NOMO-1 treated with DMSO at 0.1 percent for 48 hours (cell line): Measurements from ENCODE around the gene TRHDE.

Experiments
- DNase-seq: peaks from one replicate; lab custom pipeline; 2025; ENCODE audit not compliant: unreplicated experiment; lab: John Stamatoyannopoulos, UW

Gene TRHDE

DNA sequence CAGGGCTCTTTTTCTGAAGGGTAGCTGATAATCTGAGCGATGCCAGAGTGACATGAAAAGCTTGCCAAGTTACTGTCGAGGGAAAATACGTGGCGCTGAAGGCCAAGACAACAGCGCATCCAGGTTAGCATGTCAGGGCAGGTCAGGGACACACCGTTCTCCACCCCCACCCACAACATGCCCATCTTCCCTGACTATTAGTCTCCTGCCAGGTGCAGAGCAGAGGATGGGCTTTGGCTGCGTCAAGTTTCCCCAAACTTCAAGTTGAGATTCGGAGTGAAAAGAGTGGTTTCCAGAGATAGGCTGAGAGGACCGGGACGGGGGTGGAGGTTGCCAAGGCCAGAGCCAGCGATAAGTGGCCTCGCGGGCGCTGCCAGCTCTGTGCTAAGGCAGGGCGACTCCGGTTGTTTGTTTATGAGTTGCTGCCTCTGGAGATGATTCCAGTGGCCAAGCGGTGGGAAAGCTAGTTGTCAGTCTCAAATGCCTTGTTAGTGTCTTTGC is 1.7 kb downstream of the TRHDE start:
- DNase-seq, result no peak

DNA sequence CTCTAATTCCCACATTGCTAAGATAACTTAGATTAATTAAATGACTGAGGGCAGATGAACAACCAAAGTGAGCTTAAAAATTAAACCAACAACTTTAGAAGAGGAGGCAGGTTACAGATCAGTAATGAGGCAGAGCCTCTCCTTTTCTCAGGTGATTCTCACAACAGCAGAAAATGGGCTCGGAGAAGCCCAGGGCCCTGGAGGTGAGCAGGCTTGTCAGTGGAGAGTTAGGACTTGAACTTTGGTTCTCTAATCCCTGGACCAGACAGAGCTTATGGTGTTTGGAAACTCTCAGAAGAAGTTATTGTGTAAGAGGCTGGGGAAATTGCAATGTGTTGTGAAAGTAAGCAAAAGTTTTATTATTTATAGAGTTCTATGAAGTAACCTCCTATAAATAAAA is 2.8 kb downstream of the TRHDE start:
- DNase-seq, result peak; percentile 83

DNA sequence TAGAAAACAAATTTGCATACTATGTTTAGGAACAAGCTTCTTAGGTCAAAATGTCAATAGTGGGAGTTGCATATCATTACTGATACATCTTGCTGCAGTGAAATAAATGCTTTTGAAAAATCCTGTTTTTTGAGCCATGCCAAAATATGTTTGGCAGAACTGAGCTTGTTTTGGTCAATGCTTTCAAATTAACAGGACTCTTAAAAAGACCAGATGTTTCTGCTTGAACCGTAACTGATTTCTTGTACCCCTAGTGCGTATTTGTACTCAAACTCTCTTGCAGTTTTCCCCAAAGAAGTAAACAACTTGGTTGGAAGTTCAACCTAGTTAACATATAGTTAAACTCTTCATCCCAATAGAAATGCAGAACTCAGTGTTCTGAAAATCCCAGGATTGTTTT is 3.4 kb downstream of the TRHDE start:
- DNase-seq, result no peak

DNA sequence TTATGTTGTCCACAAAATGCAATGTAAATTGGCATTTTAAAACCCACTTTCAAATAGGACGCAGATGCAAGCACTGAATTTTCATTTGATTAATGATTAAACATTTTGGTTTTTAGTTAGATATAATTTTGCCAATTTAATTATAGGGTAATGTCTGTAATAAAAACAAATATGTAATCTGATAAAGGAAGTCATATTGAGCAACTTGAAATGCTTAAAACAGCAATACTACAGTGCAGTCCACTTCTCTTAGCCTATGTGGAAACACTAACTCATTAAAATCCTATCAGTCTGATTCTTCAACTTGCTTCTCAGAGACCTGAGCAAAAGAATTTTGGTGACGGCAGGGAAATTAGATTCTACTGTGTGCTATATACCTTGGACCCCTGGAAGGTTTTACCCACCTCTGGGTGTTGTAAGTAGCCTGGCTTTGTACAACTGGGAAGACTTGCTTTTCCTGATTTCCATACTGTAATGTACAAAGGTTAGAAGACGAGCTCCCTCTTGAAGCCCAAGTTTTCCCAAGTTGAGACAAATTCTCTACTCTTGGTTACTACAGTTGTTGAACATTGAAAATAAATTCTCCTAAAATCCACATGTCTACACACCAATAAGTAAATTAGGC is 4.1 kb downstream of the TRHDE start:
- peak; percentile 41 for DNase-seq

DNA sequence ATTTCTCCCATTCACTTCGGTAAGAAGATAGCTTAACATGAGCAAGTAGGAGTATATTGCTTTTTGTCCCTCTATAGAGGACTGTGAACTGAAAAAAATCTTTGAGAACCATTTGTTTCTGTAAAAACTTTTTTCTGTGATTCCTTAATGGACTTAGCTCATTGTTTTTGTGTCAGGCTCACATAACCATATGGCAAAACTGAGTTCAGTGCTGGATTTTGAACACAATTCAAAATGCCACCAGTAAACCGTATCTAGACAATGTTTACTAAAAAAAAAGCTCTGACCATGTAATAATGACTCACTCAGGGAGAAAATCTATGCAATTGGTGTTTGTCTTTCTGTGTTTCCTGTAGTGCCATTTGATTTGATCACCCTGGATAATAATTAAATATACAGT is 5.2 kb downstream of the TRHDE start:
- DNase-seq, result no peak

DNA sequence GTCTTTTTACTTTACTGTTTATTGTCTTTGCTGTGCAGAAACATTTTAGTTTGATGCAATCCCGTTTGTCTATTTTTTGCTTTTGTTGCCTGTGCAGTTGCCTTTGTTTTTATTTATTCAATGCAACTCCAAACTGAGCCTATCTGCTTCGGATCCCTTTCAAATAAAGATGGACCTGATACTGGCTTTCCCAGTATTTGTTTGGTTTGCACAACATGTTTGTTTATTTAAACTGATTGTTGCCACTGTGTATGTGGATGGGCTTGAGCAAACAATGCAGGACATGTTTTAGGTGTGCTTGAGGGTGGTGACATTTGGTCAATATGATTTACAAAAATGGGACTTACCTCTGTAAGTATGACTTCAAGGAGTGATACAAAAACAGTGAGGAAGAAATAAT is 6.7 kb downstream of the TRHDE start:
- no peak for DNase-seq

DNA sequence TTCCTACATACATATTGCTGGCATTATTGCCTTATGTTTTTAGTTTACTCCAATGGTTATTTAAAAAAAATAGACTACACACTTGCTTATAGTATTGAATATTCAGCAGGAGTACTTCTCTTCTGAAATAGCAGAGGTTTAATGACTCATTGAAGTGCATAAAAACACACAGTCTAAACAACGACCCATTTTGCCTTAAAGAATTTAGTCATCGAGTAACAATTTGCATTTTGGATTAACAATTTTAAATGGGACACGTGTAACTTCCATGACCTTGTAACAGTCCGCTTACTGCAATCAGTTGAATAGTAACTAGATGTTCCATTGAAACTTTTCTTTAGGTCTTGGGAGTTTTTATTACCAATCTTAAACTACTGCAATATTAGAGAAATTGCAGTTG is 9.0 kb downstream of the TRHDE start:
- no peak for DNase-seq

DNA sequence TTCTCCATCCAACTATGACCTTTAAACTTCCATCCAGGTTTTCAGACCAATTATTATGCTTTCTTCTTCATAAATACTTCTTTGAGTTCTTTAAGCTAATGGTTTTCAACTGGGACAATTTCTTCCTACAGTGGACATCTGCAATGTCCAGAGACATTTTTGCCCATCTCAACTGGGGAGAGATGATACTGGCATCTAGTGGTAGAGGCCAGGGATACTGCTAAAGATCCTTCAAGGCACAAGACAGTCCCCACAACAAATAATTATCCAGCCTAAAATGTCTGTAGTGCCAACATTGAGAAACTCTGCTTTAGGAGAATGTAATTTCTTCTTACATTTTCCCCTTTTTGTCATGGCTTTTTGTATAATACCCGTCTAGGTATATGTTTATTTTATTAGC is 10.6 kb downstream of the TRHDE start:
- DNase-seq, result no peak

DNA sequence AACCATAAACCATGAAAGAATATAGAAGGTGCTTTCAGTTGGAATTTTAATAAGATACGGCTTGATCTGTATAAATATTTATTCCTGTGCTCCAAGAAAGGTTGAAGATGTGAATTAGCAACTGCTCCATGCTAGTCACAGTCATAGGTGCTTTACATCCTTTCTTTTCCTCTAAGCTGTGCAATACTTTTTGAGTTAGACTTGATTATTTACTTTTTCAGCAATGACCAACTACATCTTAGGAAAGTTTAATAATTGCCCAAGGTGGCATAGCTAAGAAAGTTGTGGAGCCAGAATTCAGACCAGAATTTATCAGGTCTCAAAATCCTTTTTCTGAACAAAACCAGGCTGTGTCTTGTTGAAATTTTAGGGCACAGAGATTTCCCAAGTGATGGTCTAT is 13.7 kb downstream of the TRHDE start:
- DNase-seq, result no peak

DNA sequence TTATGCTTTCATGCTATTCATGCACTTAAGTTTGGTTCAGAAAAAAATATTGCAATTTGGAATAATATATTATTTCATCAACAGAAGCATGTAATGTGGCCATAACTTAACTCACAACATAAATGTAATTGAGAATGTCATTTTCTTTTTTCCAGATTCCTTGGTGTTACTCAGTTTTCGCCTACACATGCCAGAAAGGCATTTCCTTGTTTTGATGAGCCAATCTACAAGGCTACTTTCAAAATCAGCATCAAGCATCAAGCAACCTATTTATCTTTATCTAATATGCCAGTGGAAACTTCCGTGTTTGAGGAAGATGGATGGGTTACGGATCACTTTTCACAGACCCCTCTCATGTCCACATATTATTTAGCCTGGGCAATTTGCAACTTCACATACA is 14.4 kb downstream of the TRHDE start:
- DNase-seq, result no peak

DNA sequence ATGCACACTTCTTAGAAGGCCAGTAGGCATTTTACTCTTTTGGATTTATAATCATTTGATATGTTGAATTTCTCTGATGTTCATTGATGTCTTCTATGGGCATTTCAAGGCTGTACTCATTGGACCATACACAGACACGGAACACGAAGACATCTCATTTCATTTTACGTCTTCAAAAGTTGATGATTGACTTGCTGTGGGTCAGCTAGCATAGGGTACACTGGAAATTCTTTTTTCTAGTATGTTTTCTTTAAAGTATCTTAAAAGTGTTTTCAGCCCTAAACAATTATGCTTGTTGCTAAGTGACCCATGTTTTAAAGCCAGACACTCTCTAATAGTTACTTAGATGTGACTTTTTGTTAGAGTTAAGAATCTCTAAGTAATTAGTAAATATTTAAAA is 16.3 kb downstream of the TRHDE start:
- DNase-seq, result no peak

DNA sequence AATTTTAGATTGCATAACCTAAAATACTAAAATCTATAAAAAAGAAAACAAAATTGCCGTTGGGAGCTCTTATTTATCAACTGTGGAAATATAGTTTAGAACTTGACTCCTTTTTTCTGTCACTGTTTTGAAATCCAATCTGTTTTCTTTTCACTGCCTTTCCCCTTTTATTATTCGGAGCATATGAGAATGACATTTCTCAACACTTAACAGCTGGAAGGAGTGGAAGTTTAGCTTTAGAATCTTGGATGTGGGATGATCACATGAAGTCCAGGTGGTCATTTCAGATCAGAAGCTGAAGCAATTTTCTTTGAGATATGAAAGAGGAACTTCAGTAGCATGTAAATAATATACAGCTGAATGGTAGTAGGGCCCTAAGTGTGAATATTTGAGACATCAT is 16.7 kb downstream of the TRHDE start:
- DNase-seq, result no peak

DNA sequence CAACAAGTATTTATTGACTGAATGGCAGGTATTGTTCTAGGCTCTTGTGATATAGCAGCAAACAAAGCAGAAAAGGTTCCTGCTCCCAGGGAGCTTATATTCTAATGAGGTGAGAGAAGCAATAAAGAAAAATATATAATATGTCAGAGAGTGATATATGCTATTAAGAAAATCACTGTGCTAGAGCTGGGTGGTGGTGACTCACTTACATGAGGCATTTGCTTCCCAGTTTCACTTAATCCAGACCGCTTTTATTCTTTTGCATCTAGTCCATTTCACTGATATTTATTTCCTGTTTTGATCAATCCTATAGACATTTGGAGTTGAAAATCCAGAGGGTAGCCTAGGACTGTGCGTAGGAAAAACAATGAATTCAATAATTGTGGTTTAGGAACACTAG is 17.5 kb downstream of the TRHDE start:
- no peak for DNase-seq

DNA sequence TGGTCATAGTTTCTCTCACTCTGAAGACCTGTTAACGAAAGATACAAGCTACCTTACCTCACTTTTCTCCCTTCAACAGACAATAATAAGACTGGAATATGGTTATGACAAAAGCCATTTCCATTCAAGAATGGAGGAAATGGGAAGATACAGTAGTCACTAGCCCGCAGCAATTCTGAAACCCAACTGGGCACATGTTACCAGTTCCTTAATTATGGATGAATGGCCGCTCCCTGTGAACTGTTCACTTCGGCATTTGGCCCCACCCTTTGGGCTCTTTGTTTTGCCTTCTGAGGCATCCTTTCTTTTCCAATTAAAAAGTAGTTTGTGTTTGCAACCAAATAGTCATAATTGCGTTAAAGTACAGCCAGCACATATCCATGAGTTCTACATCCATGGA is 19.0 kb downstream of the TRHDE start:
- DNase-seq, result no peak

DNA sequence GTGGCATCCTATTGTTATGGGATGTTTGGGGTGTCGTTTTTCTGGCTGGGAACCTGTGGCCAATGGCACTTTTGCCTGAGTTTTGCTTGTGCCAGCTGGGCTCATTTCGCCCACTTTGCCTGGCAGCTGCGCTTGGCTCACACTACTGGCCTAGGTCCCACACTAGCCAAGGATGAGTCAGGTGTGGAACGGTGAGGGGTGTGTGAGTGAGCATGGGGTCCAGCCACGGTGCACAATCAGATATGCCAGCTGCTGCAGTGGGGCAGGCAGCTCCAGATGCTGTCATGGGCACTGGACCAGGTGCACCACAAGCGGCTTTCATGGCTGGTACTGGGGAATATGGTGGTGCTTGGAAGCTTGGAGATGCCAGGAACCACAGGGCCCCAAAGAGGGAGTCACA is 21.5 kb downstream of the TRHDE start:
- DNase-seq, result no peak

DNA sequence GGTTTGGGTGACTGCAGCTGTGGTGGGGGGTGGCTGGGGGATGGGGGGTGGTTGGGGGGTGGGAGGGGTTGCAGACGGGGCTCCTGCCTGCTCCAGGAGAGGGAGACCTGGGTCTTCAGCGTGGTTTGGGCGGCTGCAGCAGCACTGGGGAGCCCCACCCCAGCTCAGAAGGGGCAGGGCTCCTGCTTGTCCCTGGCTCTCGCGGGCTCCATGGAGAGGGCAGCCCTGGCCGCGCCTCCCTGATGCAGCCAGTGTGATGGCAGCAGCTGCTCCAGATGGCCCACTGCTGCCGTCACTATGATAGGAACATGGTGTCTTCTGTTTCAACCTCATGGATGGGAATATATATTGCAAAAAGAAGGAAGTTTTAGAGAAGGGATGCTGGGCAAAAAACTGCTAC is 22.9 kb downstream of the TRHDE start:
- DNase-seq, result no peak

DNA sequence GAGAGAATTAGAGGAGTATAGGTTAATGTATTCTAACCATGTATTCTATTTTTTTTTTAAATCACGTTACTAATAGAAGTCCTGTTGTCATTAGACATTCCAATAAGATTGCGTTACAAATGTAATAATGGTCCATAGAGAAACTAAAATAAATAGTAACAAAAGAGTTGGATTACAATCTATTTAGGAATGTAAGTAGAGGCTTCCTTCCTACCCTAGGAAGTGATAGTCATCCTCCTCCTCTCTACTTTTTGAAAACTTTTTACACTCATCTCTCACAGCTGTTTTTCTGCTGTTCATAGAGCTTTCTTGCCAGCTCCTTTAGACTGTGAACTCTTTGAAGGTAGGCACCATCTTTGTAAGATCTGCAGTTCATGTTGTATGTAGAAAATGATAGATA is 23.6 kb downstream of the TRHDE start:
- DNase-seq, result no peak

DNA sequence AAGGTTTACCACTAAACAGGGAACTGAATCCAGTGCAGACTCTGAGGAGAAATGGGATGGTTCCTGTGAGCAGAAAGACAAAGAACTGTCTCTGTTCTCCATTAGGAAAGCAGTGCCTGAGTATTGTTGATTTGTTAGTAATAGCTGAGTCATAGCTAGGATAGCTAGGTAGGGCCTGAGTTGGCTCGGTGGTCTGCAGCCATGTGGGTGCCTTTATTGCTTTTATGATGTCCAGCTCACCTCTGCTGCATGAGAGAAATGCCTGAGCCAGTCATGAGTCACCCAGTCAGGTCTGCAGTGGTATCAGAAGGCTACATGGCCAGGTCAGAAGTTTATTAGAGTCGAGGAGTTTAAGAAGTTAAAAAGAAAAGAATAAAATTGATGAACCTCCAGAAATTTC is 24.2 kb downstream of the TRHDE start:
- no peak for DNase-seq

DNA sequence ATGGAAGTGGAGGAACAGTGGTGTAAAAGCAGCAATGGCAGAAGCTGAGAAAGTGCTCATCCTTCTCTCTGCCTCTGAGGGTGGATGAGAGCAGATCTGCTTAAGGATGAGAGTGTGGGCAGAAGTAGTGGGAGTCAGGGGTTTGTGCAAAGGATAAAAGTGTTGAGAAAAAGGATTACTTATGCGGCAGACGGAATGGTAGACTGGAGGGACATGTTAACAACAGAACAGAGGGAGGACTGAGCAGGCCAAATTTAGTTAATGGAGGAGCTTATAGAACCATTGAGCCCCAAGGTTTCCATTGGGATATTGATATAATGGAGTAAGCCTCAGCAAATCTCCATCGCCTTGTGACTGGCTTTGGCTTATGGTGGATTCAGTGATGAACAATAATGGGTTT is 25.5 kb downstream of the TRHDE start:
- DNase-seq, result no peak

DNA sequence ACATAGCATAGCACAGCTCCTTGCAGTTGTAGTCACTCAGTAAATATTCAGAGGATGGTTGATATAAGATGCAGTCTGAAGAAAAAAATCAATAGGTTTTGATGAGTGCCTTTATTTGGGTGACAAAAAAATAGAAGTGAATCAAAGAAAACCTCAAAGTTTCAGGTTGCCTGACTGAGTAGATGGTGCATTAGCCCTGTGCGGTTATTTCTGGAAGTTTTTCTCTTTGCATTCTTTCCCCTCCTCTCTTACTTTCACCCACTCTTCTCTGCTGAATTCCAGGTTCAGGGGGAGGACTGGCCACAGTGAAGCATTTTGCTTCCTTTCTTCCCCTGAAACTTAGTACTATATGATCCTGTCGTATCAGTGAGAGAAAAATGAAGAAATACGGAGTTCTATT is 28.6 kb downstream of the TRHDE start:
- DNase-seq, result no peak

DNA sequence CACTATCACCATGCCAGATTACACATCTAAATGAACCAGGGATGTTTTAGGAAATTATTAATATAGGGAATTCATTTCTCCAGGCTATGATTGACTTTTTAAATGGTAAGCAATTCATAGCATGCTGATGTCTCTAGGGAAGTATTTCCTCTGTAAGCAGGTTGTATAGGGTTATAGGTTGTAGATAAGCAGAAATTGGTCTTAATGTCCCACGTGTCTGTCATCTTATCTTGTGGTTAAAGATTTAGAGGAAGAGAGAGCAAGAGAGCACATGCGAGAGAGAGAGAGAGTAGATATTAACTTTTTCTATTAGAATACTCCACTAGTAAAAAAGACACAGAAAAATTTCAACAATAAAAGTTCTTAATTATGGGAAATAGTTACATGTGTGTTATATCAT is 32.6 kb downstream of the TRHDE start:
- DNase-seq, result no peak

DNA sequence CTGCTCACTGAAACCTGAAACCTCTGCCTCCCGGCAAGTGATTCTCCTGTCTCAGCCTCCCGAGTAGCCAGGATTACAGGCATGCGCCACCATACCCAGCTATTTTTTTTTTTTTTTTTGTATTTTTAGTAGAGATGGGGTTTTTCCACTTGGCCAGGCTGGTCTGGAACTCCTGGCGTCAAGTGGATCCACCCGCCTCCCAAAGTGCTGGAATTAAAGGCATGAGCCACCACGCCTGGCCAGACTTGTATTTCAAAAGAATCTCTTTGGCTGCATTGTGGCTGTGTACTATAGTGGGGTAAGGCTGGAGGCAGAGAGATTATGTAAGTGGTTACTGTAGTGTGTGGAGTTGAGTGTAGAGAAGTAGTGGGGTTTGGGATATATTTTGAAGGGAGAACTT is 35.1 kb downstream of the TRHDE start:
- DNase-seq, result no peak

DNA sequence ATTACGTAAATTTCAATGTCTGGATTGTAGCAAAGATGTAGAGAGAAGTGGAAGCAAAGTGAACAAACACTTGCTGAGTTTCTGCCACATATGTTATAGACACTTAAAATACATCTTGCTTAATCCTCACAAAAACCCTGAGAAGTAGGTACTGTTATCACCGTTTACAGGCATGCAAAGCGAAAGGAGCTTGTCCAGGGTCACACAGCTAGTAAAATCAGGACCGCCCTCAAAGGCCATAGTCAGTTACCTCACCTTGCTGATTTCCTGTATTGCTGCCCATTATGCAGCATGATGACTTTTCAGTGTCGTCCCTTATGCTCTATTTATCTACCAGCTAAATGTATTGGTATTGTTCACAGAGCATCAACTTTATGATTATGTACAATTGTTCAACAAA is 39.8 kb downstream of the TRHDE start:
- no peak for DNase-seq

DNA sequence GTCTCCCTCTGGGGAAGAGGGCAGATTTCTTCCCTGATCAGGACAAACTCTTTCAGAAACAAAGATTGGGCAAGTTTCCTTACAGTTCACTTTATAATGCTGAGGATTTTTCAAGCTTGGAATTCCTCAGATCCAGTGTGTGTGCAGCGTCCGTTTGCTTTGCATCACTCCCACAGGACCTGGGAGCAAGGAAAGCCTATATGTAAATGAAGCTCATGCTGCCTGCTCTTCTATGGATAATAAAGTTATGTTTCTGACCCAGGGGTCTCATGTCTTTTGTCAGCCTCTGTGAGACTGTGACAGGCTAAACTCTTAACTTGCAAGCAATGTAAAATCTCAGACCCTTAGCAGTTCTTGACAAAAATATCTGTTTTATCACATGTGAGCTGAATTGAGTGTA is 41.6 kb downstream of the TRHDE start:
- no peak for DNase-seq
